COR-L47 (cell line): Measurements from ENCODE around the gene TMEM219.
"Not testable (repeated sequence)": the region's sequence is repeated elsewhere in the genome, so short reads cannot be mapped to it uniquely, and the experiment has no call there.

ENCODE experiments used
- DNase-seq: peaks from one replicate; lab custom pipeline; 2025; lab: John Stamatoyannopoulos, UW

TMEM219 gene

GRCh38 chr16:29951625-29952365, 10.1 kb upstream of the TMEM219 start:
- no peak for DNase-seq

GRCh38 chr16:29958756-29959155, 3.1 kb upstream of the TMEM219 start:
- DNase-seq = no peak

DNA sequence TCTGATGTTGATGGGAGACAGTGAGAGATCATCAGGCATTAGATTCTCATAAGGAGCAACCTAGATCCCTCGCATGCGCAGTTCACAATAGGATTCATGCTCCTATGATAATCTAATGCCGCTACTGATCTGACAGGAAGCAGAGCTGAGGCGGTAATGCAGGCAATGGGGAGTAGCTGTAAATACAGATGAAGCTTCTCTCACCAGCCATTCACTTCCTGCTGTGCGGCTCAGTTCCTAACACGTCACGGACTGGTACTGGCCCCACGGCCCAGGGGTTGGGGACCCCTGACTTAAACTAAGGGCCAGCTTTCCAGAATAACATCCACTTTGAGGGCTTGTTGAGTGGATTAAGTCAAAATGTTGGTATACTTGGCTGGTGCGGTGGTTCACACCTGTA, 2.6 kb upstream of the TMEM219 start:
- DNase-seq = no peak

- not testable (repeated sequence) for DNase-seq
Observed at GRCh38 chr16:29959821-29960220, 2.1 kb upstream of the TMEM219 start.

- DNase-seq = no peak
Observed at GRCh38 chr16:29961127-29961478, 776 bp upstream of the TMEM219 start.

DNA sequence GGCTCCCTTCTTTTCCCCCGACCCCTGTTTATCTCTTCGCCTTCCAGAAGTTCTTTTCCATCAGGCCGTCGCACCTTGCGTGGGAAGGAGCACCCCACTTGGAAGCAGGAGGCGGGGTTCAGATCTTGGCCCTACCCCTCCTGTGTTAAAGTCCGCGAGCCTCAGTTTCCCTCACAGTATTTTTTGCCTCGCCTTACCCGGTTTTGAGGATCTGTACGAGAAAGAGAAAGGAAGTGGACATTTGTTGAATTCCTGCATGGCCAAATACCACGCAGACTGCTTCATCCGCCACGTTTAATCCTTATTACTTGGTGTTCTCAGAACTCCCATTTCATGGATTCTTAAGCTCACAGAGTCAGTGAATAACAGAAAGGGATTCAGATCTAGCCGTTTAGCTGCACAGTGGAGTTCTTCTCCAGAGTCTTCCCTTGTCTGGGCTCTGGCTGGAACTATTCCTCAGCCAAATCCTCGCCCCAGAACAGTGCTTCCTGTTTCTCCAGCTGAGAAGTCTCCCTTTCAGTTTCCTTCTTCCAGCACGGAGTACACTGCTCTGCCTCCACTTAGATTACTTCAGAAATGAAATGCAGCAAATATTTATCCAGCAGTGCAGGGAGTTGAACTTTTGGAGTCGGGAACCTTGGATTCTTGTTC, 590 bp downstream of the TMEM219 start:
- no peak for DNase-seq

DNA sequence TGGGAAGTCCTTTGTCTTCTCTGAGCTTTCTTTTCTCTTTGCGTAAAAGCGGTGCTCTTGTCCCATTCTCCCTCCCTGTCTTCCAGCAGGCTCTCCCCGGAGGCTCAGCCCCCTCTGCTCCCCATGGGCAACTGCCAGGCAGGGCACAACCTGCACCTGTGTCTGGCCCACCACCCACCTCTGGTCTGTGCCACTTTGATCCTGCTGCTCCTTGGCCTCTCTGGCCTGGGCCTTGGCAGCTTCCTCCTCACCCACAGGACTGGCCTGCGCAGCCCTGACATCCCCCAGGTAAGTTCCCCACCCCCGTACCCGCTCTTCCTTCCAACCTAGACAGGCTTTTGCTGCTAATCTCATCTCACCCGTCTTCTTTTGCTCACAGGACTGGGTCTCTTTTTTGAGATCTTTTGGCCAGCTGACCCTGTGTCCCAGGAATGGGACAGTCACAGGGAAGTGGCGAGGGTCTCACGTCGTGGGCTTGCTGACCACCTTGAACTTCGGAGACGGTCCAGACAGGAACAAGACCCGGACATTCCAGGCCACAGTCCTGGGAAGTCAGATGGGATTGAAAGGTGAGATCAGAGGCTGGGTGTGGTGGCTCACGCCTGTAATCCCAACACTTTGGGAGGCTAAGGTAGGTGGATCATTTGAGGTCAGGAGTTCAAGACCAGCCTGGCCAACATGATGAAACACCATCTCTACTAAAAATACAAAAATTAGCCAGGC, 1.3 kb downstream of the TMEM219 start:
- DNase-seq = no peak

DNA sequence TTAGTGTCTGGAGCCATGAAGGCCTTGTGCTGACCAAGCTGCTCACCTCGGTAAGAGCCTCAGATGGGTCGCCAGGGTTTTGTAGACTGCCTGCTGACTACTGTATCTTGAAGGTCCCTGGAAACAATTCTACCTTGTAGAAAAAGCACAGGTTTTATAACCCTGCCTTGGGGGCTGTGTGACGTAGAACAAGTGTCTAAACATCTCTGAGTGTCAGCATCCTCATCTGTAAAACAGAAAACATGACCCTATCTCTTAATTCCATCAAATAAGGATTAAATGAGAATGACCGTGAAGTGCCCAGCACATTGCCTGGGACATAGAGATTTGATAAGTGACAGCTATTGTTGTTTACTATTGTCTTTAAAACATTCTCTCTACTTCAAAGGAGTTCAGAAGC, 6.3 kb downstream of the TMEM219 start:
- DNase-seq = no peak

DNA sequence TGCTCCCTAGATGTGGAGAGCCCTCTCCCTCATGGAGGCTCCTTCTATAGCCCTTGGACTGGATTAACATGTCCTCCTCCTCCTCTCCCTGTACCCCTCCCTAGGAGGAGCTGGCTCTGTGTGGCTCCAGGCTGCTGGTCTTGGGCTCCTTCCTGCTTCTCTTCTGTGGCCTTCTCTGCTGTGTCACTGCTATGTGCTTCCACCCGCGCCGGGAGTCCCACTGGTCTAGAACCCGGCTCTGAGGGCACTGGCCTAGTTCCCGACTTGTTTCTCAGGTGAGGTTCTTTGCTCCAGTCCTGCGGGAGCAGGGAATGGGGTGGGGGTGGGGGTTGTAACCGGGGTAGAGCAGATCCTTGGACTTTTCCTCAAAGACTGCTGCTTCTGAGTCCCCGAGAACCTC, 9.4 kb downstream of the TMEM219 start:
- DNase-seq = no peak

DNA sequence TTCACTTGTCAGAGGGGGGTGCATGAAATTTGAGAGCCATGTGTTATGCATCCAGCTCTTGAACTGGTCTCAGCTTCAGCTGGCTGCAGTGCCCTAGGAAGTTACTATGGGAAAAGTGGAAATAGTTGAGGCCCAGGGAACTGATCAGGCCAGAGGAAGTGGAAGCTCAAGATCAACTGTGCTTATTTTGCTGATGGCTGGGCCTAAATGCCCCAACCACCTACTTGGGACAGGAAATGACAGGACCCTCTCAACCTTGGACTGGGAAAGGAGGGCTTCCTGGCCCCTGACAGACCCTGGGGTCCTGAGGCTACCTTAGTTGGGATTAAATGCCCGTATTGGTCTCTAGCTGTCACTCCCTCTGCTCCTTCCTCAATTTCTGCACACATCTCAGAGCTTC, 10.6 kb downstream of the TMEM219 start:
- DNase-seq = no peak

DNA sequence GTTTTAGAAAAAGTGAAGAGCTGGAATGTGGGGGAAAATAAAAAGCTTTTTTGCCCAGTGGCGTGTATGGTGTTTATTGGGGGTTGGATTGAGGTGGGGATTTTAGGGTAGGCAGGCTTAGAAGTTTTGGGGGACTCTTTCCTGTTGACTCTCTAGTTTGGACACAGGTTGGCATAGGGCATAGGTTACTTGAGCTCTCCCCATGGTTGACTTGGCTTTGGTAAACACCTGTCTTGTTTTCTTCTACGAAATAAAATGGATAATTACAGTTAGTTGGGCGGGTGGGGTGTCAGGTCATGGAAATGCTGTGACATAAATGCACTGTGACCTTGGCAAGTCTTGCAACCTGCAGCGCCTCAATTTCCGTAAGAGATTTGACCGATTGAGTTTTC, 11.1 kb downstream of the TMEM219 start:
- DNase-seq = no peak

DNA sequence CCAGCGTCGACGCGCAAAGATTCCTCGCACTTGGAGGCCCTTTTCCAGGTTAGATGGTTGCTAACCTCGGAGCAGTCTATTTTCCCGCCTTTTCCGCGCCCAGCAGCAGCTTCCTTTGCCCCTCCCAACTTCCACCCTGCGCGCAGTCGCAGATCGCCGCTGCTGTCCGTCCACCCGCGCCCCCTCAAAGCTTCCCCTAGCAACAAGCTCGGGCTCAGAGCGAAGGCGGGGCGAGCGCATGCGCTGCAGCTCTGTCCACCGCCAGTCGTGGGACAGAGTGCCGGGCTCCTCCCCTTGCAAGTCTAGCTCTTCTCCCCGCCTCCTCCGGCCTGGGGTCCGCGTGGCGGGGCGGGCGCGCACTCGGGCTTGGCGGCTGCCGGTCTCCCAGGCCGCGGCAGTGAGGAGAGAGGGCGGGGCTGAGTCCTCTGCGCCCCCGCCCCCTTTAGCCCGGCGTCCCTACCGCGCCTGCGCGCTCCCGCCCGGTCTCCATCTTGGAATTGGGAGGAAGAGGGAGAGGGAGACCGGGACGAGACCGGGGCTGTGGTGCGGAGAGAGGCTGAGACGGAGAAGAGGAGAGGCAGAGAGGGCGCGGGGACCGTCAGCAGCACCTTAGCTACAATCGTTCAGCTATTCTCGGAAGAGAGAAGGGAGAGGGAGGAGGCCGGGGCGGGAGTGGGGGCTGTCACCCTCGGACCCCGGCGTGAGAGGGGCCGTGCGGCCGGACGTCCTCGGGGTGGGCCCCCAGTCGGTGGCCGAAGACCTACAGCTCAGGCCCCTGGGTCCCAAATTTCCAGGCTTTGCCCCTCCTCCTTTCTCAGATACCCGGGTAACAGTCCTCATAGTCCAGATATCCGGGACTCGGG, 11.7 kb downstream of the TMEM219 start, which contains the start of gene TAOK2:
Gene TAOK2 (plus strand): TSS at position 485 of the 863 bp plus-strand sequence. CDS start 3,905 bp downstream, outside the sequence.
- peak; percentile 98 for DNase-seq

DNA sequence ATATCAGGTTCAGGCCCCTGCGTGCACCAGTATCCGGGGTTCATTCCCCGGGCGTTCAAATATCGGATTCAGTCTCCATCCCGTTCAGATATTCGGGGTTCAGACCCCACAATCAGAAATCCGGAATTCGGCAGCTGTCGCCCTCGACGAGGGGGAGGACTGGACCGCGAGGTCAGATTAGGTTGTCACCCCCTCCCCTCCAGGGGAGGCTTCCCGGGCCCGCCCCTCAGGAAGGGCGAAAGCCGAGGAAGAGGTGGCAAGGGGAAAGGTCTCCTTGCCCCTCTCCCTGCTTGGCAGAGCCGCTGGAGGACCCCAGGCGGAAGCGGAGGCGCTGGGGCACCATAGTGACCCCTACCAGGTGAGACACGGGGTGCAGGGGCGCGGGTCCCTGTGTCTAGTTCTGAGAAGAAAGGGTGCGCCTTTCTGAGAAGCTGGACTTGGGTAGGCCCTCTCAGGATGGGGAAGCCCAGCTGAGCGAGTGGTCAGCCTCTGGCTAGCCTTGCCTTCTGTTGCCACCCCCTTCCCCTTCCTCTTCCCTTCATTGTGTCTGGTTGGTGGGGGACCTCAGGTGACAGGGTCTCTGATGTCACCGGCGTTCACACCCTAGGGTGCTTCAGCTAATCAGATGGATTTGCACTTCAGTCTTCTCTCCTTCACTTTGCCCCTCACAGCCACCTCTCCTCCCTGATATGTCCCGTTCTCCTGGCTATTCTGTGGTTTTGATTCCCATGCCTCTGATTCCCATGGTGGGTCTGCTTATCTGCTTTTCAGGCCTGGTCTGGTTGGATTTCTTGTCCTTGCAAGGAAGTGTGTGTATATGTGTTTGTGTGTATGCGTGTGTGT, 12.6 kb downstream of the TMEM219 start:
- no peak for DNase-seq

DNA sequence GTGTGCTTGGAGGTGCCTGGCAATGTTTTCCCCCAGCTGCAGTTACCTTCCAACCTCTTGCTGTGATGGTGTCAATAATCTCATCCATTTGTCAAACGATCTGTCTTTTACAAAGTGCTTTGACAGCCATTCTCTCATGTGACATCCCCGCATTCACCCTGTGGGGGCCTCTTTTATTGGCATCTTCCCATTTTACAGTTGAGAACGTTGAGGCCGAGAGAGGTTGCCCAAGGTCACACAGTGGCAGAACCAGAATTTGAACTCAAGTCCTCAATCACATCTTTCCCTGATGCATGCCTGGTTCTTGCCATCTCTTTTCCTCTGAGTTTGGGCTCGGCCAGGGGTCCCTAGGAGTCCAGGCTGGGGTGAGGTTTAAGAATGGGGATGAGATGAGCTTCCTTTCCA, 13.3 kb downstream of the TMEM219 start:
- DNase-seq = no peak

GRCh38 chr16:29975811-29976511, 14.1 kb downstream of the TMEM219 start:
- no peak for DNase-seq

DNA sequence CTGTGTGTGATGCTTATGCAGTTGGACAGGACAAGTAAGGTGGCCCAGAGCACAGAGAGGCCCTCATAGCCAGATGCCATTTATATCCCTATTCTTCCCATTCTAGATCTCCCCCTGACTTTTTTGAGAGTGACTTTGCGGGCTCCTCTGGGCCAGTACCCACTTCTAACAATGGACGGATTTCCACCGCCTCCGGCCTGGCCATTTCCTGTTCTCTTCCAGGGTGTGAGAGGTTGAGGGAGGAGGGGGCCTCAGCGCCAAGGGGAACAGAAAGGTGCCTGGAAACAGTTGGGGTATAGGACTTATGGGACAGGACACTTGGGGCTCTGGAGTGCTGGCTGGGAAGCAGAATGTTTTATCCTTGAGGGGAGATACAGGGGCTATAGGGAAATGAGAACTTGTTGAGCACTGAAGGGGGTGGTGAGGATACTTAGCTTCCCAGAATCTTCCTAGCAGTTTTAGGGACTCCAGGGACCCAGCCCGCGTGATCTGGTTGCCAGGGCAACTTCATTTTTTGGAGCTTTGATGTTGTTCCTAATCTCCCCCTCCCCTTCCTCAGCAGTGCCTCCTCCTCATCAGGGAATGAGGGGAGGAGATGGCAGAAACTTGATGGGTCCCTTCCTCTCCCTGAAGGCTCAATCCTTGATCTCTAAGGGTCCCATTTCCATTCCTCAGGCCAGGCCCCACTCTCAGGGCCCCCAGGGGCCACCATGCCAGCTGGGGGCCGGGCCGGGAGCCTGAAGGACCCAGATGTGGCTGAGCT, 15.4 kb downstream of the TMEM219 start:
- DNase-seq = no peak

DNA sequence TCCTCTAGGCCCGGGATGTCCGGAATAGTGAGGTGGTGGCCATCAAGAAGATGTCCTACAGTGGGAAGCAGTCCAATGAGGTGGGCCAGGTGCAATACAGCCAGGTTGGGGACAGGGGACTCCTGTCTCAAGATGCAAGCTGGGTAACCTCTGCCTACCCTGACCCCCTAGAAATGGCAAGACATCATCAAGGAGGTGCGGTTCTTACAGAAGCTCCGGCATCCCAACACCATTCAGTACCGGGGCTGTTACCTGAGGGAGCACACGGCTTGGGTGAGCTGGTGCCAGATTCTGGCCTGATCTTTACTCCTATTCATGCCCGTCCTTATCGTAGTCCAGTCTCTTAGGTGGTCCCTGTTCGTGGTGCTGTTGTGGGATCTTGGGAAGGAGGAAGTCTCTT, 16.2 kb downstream of the TMEM219 start:
- DNase-seq = no peak

DNA sequence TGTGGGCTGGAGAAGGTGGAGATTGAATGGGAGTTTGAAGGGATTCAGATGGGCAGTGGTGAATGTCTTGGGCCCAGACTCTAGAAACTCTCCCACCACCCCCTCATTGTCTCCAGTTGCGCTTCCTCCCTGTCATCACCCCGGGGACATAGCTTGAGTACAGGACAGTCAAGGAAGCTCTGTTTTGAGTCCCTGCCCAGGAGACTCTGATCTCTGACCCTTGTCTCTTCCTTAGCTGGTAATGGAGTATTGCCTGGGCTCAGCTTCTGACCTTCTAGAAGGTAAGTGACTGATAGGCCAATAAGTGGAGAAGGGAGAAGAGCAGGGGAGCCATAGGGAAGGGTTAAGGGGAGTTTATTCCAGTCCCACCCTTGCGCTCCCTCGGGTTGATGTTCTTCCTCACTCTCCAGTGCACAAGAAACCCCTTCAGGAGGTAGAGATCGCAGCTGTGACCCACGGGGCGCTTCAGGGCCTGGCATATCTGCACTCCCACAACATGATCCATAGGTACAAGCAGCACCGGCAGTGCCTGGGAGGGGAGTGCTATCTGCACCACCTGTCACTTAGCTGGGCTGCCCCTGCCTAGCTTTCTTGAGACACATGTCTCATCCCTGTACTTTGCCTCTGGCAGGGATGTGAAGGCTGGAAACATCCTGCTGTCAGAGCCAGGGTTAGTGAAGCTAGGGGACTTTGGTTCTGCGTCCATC, 16.8 kb downstream of the TMEM219 start:
- DNase-seq = no peak
